Suprapubic skin (tissue), 4 donors: Measurements from ENCODE around the gene ADH5. TPM values are rescaled to one million over a fixed set of nuclear protein-coding genes. Genes with fewer than 3 reads are reported as not detected.
A peak's percentile ranks its signal among the peaks of the same experiment; 100 is the strongest.

Source experiments
- DNase-seq, 2 donors: peaks; one replicate each; pipeline ENCODE4 v3.0.0-alpha.2; 2019; ENCODE audit warnings: low spot score in 2 of 2
- H3K27ac ChIP-seq: fragments of 200-600 bp; sonication (generic); one replicate; pipeline ENCODE4 v1.5.1; 2019
- H3K27me3 ChIP-seq: fragments of 200-600 bp; sonication (generic); one replicate; pipeline ENCODE4 v1.5.1; 2019
- H3K36me3 ChIP-seq: fragments of 200-600 bp; sonication (generic); one replicate; pipeline ENCODE4 v1.5.1; 2019
- H3K4me1 ChIP-seq: fragments of 200-600 bp; sonication (generic); one replicate; pipeline ENCODE4 v1.5.1; 2019
- H3K4me3 ChIP-seq: fragments of 200-600 bp; sonication (generic); one replicate; pipeline ENCODE4 v1.5.1; 2019; ENCODE audit warnings: mild to moderate bottlenecking
- H3K9me3 ChIP-seq: fragments of 200-600 bp; sonication (generic); one replicate; pipeline ENCODE4 v1.5.1; 2019
- CTCF ChIP-seq, 2 donors: fragments of 200-600 bp in 1 of 2; fragments of 450-650 bp in 1 of 2; sonication (generic) in 1 of 2; IDR thresholded peaks; one replicate each; pipeline ENCODE4 v1.5.1; 2016 to 2019; ENCODE audit warnings: antibody characterized with exemption in 2 of 2, mild to moderate bottlenecking in 1 of 2, moderate library complexity in 1 of 2
- EP300 ChIP-seq: sonication (generic); formaldehyde crosslinking; IDR thresholded peaks from one replicate; pipeline ENCODE4 v1.6.1; 2017; ENCODE audit warnings: antibody characterized with exemption
- POLR2A ChIP-seq, 2 donors: fragments of 450-650 bp; IDR thresholded peaks; one replicate each; pipeline ENCODE4 v1.6.1; 2017; ENCODE audit warnings: antibody characterized with exemption in 2 of 2, mild to moderate bottlenecking in 2 of 2, moderate library complexity in 2 of 2
- POLR2AphosphoS5 ChIP-seq, 3 donors: sonication (generic); formaldehyde crosslinking; IDR thresholded peaks; one replicate each; pipeline ENCODE4 v1.6.1; 2017; ENCODE audit warnings: antibody characterized with exemption in 3 of 3
- WGBS: methylation state at CpG from one replicate; pipeline ENCODE4 v1.1.5; 2018; 5-methylcytosine and 5-hydroxymethylcytosine counted together
- total RNA-seq, 4 donors: library from RNA; depleted of rRNA; stranded (reverse); fragments of >200 nt; gene quantifications; one replicate each; pipeline ENCODE4 v1.1.0, GENCODE V29; 2016

Gene ADH5
- 10 to 100 TPM; 42.9 to 83.9 (median 63.8) TPM for total RNA-seq

DNA sequence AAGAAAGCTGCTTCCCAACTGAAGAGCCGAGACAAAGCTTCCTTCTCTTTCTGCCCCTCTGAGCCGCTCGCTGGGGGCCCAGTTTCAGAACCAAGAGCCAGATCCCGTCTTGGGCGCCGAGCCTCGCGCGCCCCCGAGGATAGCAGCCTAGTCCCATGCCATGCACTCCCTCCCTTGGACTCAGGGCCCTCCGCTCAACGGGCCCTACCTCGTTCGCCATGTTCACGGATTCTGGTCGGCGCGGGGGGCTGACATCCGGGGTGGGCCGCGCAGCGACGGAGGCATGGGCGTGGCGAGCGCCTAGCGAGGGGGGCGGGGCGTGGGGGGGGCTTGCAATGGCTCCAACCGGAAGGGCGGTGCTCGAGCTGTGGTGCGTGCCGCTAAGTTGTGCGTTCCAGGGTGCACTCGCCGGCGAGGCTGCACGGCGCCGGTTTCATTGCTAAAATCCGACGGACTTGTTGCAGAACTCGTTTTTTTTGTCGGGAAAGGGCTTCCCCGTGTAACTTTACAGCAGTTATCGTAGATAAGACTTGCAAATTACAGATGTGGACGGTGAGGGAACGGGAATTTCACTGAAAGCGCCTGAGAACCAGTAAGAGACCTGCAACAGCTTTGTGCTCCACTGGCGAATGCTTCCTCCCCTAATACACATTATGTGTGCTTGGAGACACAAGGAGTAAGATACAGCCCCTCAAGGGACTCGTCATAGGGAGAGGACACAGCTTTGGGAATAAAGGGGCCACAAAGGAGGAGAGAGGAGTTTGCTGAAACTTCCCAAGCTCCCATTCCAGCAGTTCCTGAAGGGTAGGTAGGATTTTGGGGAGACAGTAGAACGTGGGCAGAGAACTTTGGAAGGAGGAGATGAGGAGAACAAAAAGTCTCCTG lies at the start of gene ADH5:
TSS of gene ADH5 (minus strand) at position 308 of the 885 bp plus-strand sequence. CDS start at position 220, 88 bp downstream.
- H3K27me3 ChIP-seq = no peaks in the 10 kb centered on the region
- peak within 1 kb of the TSS; percentile 71 for H3K4me3 ChIP-seq
- H3K4me1 ChIP-seq = peaks cover 45% of the 10 kb centered on the region
- peak in 1 of 3 donors; percentile 53 for TF ChIP-seq POLR2AphosphoS5 (IDR thresholded peaks at IDR 0.05)
- peak in 1 of 2 donors; percentile 31 for TF ChIP-seq POLR2A (IDR thresholded peaks at IDR 0.05)
- TF ChIP-seq CTCF (IDR thresholded peaks at IDR 0.05) = no peak
- TF ChIP-seq EP300 = no peak
- H3K27ac ChIP-seq = peak within 1 kb of the TSS; percentile 98
- under 1% methylated on average over 19 of the region's 53 CpGs for WGBS
- peaks cover 16% of the 10 kb centered on the region for H3K36me3 ChIP-seq
- no peaks in the 10 kb centered on the region for H3K9me3 ChIP-seq
- DNase-seq = peak; percentile 92 to 95

DNA sequence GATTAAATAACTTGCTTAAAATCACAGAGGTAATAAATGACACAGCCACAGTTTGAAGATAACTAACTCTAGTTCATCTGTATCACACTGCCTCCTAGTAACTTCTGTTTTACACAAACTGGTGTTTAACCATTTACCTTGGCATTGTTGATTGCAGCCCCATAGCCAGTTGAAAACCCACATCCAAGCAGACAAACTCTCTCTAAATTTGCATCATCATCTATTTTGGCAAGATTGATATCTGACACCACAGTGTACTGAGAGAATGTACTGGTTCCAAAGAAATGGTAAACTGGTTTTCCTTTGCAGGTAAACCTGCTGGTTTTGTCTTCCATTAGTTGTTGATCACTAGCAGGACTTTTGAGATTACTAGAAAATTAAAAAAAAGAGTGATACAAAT lies 47.7 kb upstream of the ADH5 start:
- no peak overlapping the region for H3K27ac ChIP-seq
- no peak overlapping the region for H3K4me3 ChIP-seq
- H3K9me3 ChIP-seq = no peaks in the 10 kb centered on the region
- H3K27me3 ChIP-seq = no peaks in the 10 kb centered on the region
- H3K4me1 ChIP-seq = no peaks in the 10 kb centered on the region
- TF ChIP-seq POLR2A (IDR thresholded peaks at IDR 0.05) (no peak), POLR2AphosphoS5 (IDR thresholded peaks at IDR 0.05) (no peak), CTCF (IDR thresholded peaks at IDR 0.05) (no peak), EP300 (no peak)
- no peaks in the 10 kb centered on the region for H3K36me3 ChIP-seq
- no peak for DNase-seq

DNA sequence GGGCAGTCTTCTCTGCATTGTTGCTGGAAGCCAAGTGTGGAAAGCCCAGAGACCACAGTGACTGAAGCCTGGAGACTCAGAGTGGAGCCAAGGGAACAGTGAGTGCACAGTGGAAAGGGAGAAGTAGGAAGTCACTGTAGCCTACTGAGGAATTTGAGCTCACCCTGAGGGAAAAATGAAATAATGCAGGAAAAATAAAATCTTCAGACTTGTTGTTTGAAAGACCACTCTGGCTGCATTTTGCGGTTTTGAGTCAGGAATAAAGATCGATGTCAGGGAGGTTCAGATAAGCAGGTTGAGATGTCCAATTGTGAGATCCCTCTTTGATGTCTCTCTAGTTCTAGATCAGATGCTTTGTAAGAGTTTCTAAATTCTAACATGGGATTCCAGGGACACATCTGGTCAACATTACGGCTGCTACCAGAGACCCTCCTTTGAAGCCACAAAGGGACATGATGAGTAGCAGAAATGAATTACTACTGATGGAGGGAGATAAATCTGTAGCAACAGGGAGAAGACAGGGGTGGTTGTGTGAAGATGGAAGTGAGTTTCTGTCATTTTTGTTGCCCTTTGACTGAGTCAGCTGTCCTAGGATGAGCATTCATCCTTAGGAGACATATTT lies 47.1 kb upstream of the ADH5 start:
- H3K4me3 ChIP-seq = no peak overlapping the region
- H3K27me3 ChIP-seq = no peaks in the 10 kb centered on the region
- TF ChIP-seq POLR2AphosphoS5 (IDR thresholded peaks at IDR 0.05) (no peak), EP300 (no peak), CTCF (IDR thresholded peaks at IDR 0.05) (no peak), POLR2A (IDR thresholded peaks at IDR 0.05) (no peak)
- no peaks in the 10 kb centered on the region for H3K9me3 ChIP-seq
- WGBS = 51% methylated on average over 3 of the region's 3 CpGs
- H3K27ac ChIP-seq = no peak overlapping the region
- DNase-seq = no peak
- no peaks in the 10 kb centered on the region for H3K4me1 ChIP-seq
- H3K36me3 ChIP-seq = no peaks in the 10 kb centered on the region

- 97% methylated on average over 3 of the region's 3 CpGs for WGBS
- no peak for DNase-seq
- Histone ChIP-seq H3K27me3 (no peaks in the 10 kb centered on the region), H3K4me3 (no peak overlapping the region), H3K27ac (no peak overlapping the region), H3K4me1 (no peaks in the 10 kb centered on the region), H3K9me3 (no peaks in the 10 kb centered on the region), H3K36me3 (no peaks in the 10 kb centered on the region)
- TF ChIP-seq CTCF (IDR thresholded peaks at IDR 0.05) = no peak
- TF ChIP-seq POLR2AphosphoS5 (IDR thresholded peaks at IDR 0.05) = no peak
- TF ChIP-seq EP300 = no peak
- no peak for TF ChIP-seq POLR2A (IDR thresholded peaks at IDR 0.05)
Measured at GRCh38 chr4:99134586-99134985, 46.0 kb upstream of the ADH5 start.

GRCh38 chr4:99131378-99131777 lies 42.8 kb upstream of the ADH5 start:
- Histone ChIP-seq H3K4me1 (no peaks in the 10 kb centered on the region), H3K27me3 (no peaks in the 10 kb centered on the region), H3K36me3 (no peaks in the 10 kb centered on the region)

More at GRCh38 chr4:99131378-99131777, 42.8 kb upstream of the ADH5 start:
- WGBS = 37% methylated on average over 2 of the region's 2 CpGs
- no peak overlapping the region for H3K27ac ChIP-seq
- TF ChIP-seq POLR2AphosphoS5 (IDR thresholded peaks at IDR 0.05) (no peak), CTCF (IDR thresholded peaks at IDR 0.05) (no peak), EP300 (no peak), POLR2A (IDR thresholded peaks at IDR 0.05) (no peak)
- no peak for DNase-seq
- H3K9me3 ChIP-seq = no peaks in the 10 kb centered on the region
- H3K4me3 ChIP-seq = no peak overlapping the region
